ENCODE measurements around the gene WDR74.
"Not testable (repeated sequence)": the region's sequence is repeated elsewhere in the genome, so short reads cannot be mapped to it uniquely, and the experiment has no call there.

Gene WDR74

GRCh38 chr11:62859281-62859703 is 19.9 kb upstream of the WDR74 start:
- not testable (repeated sequence) for DNase-seq (ENCODE audit: low spot score)

DNA sequence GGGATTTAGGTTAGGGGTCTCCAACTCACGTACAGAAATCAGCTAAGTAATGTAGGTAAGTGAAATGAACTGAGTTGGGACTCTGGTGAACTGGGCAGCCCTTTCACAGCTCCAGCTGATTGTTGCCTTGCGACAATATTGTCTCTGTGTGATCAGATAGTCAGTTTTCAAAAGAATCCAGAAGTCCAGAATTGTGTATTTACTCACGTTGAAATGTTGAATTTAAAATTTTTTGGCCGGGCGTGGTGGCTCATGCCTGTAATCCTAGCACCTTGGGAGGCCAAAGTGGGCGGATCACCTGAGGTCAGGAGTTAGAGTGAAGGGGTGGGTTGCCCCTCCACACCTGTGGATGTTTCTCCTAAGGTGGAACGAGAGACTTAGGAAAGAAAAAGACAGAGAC is 18.8 kb upstream of the WDR74 start:
- no peak for DNase-seq (ENCODE audit: low spot score)

DNA sequence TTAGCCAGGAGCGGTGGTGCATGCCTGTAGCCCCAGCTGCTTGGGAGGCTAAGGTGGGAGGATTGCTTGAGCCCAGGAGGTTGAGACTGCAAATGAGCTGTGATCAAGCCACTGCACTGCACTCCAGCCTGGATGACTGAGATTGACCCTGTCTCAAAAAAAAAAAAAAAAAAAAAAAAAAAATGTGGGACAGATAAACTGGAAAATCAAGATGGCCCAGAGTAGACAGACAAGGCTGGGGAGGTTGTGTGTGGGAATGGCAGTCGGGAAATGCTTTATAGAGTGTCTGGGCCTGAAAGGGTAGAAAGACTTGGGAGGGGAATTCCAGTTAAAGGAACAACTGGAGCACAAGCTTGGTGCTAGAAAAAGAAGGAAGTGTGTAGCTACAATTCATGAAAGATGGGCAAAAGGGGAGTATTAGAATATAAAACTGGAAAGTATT is 18.2 kb upstream of the WDR74 start:
- DNase-seq (ENCODE audit: low spot score), result no peak

GRCh38 chr11:62856333-62856895 is 17.0 kb upstream of the WDR74 start:
- no peak for DNase-seq (ENCODE audit: low spot score)

GRCh38 chr11:62855571-62856332 is 16.4 kb upstream of the WDR74 start:
- peak; percentile 98 for DNase-seq (ENCODE audit: low spot score)

DNA sequence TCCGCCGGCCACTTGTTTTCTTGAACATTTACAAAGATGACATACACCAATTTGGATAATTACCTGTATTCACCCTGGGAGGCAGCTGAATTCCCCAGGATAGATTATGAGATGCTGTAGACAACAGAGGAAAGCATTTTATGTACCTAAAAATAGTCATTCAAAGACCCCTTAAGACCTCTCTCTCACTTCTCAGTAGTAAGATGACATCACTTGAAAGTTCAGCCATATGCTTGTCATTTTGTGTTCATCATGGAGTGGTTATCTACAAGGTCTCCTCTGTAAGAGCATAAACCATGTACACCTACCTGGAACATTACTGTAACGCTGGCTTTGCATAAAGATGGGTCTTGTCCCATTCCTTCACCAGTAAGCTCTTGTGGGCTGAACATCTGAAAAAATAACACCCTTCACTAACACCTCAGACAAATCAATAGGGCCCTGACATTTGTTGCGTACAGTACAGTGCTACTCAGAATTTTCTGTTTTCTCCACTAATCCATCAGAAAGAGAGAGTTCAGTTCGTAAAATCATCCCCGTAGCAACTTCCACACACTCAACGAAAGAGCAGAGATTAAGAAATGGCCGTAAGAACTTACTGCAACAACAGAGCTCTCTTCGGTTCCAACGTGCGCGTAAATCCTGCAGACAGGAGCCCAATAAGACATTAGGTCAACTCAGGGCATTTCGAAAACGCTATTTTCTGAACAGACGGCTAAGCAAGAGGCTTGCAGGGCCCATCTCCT is 15.6 kb upstream of the WDR74 start:
- no peak for DNase-seq (ENCODE audit: low spot score)

GRCh38 chr11:62854013-62854824 is 14.8 kb upstream of the WDR74 start:
- DNase-seq (ENCODE audit: low spot score), result no peak

- no peak for DNase-seq (ENCODE audit: low spot score)
These were observed 14.0 kb upstream of the WDR74 start for GRCh38 chr11:62853279-62853965.

DNA sequence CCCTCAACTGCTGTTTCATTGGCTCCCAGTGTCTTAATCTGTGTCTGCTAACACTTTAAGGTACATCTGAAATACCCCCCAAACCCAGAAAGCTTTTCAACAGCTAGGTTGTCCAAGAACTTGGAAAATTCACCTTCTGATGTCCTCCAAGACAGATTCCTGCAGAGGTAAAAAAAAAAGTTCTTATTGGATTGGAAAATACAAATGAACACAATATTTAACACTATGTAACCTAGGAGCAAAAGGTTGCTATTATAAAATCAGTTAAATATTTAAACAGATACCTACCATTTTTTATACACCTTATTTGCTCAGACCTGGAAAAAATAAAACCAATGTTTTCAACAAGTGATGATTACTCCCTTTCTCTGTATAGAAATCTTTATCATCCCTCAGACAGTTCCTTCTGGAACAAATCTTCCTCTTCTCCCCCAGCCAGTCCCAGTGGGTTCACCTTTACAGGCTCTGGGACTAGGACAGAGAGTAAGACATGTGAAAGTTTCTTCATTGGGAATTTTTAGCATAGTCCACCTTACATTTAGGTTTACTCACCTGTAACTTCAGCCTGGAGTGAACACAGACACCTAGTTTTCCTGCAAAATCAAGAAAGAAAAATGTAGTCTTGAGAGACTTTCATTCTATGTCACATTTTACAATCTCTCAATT is 13.3 kb upstream of the WDR74 start:
- DNase-seq (ENCODE audit: low spot score), result no peak

DNA sequence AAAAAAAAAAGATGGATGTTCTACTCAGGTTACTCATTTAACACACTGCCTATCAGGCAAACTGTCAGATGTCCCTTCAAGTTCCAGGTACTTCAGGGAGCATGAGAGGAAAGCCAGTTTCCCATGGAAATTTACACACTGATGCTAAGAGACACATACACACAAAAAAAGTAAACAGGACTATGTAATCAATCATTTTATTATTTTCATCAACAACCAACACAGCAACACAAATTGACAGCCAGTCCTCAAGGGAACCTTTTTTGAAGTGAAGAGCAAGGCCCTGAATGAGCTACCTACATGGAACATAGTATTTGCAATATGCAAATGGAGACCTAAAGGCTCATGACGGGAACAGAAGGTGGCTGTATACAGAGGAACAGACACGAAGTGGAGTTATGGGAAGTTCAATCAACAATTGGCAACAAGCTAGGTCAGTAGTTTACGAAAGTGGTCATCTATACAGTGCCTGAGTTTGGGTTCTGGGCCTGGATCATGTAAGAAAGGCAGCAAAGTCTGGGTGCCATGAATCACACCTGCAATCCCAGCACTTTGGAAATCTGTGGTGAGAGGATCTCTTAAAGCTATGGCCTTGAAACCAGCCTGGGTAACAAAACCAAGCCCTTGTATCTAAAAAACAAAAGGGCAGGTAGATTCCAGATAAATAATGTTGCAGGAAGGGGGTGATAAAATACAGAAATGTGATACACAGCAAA is 12.6 kb upstream of the WDR74 start:
- DNase-seq (ENCODE audit: low spot score), result no peak

GRCh38 chr11:62850911-62851806 is 11.8 kb upstream of the WDR74 start:
- no peak for DNase-seq (ENCODE audit: low spot score)

- no peak for DNase-seq (ENCODE audit: low spot score)
These were observed 8.5 kb upstream of the WDR74 start for GRCh38 chr11:62847767-62848314.

DNA sequence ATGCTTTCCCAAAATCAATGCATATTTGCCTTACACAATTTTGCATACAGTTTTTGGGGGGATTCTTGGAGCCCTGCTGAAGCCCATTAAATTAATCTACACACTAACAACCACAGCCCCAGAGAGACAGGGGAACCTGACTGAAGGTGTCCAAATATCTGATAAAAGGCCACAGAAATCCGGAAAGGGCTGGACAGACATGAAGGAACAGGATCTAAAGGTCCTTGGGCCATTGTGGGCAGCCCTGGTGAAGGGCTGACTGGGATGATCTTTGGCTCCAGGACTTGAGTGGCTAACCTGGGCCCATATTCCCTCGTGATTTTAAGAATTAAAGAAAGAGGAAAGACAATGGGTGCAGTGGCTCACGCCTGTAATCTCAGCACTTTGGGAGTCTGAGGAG is 6.8 kb upstream of the WDR74 start:
- DNase-seq (ENCODE audit: low spot score), result no peak

GRCh38 chr11:62844154-62844553 is 4.8 kb upstream of the WDR74 start:
- DNase-seq (ENCODE audit: low spot score), result no peak

GRCh38 chr11:62843466-62843865 is 4.1 kb upstream of the WDR74 start:
- no peak for DNase-seq (ENCODE audit: low spot score)

DNA sequence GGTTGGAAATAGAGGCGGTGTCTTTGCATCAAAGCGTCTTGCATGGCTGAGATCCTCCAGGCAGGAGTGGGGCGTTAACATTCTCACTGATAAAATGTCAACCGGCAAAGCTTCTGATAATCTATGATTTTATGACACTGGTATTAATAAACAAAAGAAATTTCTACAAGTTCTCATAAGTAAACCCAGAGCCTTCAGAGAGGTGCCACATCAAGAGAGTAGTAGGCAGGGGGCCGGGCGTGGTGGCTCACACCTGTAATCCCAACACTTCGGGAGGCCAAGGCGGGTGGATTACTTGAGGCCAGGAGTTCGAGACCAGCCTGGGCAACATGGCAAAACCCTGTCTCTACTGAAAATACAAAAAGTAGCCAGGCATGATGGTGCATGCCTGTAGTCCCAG is 3.5 kb upstream of the WDR74 start:
- not testable (repeated sequence) for DNase-seq (ENCODE audit: low spot score)

DNA sequence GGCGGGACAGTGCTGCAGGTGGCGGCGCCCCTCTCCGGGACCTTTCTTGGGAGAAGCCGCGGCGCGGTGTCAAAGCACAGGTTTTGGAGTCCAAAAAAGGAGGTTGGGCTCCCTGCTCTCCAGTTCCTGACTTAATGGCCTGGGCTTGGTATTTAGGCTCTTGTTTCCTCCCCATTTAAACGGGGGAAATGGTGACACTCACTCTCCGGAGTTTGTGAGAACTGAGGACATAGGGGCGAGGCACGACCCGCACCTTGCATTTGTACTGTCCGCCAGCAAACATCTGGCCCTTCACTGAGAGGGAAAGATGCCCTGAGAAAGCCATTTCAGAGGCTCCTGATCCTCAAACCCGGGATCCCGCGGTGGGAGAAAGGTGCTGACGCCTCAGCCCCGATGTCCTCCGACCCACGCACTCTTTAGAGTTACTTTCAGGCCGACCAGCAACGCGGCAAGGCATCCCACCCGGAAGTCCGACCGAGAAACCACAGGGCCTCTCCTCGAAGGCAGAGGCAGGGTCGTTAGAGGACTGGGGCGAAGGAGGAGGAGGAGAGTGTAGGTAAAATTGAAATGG is 2.9 kb upstream of the WDR74 start:
- no peak for DNase-seq (ENCODE audit: low spot score)

DNA sequence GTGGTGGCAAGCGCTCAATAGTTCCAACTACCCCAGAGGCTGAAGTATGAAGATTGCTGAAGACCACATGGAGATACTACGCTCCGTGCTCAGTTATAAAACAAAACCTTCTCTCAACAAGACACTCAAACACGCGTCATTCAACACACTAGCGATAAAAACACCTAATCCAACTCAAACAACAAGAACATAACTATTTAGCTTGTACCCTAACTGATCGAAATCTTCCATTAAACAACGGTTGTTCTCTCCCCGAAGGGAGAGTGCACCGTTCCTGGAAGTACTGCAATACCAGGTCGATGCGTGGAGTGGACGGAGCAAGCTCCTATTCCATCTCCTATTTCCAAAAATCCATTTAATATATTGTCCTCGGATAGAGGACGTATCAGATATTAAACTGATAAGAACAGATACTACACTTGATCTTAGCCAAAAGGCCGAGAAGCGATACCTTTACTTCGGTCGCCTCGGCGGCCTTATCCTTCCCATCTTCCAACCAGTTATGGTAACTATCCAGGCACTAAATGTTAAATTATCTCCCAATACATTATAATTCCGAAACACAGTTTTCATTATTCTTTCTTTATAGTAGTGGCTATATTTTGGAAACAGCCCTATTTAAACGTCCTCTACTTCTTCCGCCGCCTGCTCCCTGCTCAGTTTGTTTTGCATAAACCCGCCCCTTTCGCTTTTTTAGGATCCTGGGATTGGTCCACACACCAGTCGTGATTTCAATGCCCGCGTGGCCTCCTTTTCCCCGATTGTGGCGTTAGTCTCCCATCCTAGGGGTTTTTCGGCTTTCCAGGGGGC is 2.2 kb upstream of the WDR74 start:
- DNase-seq (ENCODE audit: low spot score), result peak; percentile 94

Data from AG20443 (cell line).